HG03460 (cell line): ENCODE data around the gene LOXHD1.

Experiments
- ATAC-seq: cut with Tn5 transposase; IDR thresholded peaks from one replicate; pipeline ENCODE4 v1.9.1; 2021; ENCODE audit not compliant: unreplicated experiment

Gene LOXHD1

DNA sequence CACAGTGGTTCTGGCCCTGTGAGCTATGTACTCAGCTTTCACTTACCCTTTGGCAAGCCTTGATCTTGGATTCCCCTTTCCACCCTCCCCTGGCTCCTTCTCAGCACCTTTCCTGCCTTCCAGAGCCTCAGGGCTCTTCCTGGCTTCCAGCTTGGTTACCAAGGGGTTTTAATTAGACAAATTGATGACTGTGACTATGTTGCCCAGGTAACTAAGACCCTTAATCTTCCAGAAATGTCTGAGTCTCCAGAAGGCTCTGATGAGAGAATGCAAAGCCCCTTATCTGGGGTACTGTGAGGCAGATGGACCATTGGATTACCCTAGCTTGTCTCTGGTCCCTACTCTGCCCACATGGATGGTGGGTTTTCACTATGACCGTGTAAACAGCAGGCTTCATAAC, 174.2 kb downstream of the LOXHD1 start:
- no peak for ATAC-seq

DNA sequence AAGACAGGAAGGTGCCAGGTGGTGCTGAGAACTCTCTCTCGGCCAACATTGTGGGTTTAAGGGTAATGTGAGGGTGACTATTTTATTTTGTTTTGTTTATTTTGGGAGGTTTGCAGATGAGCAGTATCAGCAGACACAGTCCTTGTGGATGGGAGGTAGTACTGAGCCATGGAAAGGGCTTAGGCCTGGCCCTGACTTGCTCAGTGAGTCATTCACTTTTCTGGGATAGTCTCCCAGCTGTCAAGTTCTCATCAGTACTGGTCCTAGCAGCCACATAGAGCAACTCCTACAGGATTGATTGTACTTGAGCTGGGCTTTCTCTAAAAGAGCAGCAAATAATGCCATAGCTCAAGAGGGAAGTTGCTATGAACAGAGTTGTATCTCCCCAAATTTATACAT, 175.2 kb downstream of the LOXHD1 start:
- no peak for ATAC-seq

DNA sequence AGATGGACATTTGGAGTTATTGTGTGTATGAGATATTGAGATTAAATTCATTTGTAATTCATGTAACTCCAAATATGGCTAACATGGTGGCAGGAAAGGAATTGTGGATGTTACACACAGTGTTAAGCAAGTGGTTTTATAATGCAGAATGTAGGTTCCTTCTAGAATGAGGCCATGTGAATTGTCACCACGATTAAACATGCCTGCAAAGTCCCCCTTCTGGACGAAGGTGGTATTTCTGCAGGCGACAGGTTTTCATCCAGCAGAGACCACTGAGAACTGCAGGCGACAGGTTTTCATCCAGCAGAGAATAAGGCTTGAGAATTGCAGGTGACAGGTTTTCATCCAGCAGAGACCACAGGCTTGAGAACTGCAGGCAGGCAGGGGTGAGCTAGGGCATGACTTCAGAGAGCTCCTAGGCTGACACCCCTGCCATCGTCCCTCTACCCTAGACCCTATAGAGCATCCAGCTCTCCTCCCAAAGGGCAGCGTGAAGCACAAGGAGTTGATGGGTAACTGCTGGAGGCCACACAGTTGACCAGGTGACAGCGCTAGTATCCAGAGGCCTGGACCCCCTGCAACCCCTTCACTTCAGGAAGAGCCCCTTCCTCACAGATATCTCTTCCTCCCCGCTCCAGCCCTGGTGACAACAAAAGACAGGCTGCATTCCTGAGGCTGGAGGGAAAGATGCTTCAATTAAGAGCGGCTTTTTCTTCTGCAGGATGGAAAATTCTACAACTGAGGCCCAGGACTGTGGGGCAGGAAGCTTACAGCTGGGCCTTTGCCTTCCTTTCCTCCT, 175.8 kb downstream of the LOXHD1 start:
- ATAC-seq, result no peak

DNA sequence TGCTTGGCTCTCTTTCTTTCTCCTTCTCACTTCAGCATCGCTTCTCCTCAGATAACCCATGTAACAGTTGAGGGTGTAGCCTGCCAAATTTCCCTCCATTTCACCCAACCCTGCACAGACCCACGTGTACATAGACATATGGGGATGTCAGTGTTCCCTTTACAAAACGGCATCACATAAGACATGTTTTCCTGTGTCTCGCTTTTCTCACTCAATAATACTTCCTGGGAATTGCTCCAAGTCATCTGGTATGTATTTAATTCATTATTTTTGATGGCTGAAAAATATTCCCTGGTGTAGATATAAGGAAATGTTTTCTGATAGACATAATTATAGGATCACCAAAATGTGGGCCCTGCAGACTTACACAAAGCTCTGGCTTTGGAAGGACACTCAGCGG, 176.8 kb downstream of the LOXHD1 start:
- ATAC-seq, result no peak

DNA sequence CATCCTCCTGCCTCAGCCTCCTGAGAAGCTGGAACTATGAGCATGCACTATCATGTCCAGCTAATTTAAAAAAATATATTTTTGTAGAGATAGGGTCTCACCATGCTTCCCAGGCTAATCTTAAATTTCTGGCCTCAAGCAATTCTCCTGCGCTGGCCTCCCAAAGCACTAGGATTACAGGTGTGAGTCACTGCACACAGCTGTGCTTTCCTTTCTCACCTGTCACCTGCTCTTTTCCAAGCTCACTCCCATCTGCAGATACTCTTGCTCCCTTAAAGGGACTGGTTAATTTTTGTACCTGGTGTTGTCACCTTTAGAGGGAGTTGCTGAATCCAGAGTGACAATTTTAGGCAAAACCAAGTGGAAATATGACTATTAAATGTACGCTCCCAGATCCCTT, 178.2 kb downstream of the LOXHD1 start:
- ATAC-seq, result no peak

DNA sequence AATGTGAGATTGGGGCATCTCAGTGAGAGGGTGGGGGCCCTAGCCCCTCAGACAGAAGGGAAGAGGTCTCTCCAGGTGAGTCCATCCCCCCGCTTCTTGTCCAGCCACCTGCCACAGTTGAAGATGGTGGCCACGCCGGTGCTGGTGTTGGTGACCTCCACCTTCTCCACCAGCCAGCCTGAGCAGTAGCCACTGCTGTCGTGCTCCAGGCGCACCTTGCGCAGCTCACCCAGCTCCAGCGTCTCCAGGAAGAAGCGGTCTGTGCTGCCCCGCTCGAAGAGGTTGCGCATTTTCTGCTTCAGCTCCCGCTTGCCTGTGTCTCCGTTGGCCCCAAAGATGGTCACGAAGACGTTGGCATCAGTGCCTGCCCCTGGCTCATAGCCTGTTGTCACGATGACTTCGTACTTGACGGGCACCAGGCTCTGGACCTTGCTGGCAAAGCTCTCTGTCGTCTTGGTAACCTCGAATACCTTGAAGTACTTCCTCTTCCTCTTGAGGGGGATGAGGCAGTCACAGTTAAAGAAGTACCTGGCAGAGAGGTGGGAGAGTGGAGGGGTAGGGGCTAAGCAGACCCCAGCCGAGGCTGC, 179.5 kb downstream of the LOXHD1 start:
- ATAC-seq, result no peak

DNA sequence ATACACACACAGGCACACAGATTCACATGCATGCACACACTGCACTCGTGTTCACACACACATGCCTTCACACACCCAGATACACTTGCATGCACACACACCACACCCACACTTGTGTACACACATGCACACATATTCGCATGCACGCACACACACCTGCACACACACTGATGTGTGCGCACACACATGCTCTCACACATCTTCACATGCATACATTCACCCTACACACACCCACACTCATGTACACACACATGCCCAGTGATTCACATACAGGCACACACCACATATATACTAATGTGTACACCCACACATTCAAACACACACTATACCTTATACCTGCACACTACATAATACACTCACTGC, 181.6 kb downstream of the LOXHD1 start:
- ATAC-seq, result no peak

DNA sequence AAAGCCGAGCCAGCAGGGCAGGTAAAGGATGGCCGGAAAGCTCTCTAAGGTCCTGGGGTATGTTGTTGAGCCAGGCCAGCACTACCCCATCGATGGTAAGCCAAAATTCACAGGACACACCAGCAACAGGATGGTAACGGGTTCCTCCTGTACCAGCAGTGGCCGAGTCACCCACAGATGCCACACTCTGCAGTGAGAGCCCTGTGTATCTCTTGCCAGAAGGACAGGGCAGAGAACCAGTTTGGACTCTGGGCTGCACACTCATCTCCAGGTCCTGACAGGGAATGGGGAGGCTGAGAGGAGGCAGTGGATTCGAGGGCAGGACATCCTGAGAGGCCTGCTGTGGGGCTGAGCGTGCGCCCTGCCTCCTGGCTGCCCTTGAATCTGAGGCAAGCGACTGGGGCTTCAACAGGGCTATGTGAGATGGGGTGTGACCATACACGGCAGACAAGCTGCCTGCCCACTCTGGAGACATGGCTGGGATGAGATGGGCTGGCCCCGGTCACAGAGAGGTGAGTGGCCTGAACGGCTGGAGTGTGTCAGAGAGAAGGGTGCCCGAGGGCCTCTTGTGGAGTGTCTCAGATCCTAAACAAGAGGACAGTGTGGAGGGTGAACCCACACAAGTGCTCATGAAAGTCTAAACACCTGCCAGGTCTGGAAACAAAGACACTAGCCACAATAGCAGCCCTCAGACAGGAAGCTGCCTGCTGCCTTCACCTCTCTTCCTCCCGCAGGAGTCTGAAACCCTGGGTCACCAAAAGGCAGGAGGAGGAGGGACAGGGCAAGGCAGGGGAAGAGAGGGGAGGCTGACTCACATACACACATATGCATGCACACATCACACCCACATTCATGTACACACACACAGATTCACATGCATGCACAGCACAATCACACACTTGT, 182.3 kb downstream of the LOXHD1 start:
- ATAC-seq, result no peak

DNA sequence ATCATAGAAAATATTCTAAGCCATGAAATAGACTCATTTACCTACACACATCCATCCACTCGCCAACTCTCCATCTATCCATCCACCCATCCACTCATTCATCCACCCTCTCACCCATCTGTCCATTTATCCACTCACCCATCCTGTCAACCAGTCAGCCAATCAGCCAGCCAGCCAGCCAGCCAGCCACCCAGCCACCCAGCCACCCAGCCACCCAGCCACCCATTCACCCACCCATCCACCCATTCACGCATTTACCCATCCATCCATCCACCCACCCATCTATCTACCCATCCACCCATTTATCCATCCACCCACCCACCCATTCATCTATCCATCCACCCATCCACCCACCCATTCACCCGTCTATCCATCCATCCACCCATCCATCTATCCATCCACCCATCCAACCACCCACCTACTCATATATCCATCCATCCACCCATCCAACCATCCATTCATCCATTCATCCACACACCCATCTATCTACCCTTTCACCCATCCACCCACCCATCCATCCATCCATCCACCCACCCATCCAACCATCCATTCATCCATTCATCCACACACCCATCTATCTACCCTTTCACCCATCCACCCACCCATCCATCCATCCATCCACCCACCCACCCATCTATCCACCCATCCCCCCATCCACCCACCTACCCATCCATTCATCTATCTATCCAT, 185.1 kb downstream of the LOXHD1 start:
- no peak for ATAC-seq

DNA sequence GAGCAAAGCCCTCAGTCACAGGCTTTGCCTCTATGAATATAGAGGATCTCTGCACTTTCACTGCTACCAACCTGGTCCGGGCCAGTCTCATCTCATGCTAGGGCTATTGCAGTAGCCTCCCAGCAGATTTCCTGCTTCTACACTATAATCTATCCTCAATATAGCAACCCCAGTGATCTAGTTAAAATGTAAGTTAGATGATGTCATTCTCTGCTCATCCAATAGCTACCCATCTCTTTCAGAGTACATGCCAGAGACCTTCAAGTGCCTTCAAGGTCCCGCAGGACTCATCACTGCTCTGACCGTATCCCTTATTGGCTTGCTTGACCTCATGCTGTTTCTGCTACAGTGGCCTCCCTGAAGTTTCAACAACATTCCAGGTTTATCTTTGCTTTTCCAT, 186.3 kb downstream of the LOXHD1 start:
- no peak for ATAC-seq

DNA sequence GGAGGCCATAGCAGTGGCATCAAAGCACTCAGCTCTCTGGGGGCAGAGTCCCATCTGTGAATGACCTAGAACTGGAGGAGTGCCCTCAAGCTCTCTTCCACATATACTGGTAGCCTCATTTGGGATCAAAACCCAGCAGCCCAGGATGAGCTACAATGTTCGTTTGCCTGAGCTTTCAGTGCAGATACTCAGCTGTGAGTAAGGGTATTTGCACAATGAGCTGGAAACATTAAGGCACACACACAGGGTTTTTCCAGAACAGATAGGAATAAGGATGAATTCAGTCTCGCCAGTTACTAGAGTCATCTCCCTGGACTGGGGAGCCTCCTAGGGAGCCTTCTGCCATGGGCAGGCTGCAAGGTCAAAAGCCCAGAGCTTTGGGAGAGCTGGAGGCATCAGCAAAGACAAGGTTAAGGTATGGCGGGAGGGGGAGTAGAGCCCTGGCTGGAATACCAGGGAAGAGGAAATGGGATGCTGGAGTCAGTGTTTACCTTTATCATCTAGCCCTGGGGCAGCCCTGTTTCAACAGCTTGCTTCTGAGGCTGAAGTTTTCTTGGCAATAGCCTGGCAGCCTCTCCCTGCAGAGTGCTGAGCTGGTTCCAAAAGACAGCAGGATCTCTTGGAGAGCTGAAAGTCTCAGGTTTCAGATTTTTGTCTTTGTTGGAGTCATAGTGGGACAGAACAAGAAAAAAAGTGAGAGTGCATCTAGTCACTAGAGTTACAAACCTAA, 187.7 kb downstream of the LOXHD1 start:
- no peak for ATAC-seq

DNA sequence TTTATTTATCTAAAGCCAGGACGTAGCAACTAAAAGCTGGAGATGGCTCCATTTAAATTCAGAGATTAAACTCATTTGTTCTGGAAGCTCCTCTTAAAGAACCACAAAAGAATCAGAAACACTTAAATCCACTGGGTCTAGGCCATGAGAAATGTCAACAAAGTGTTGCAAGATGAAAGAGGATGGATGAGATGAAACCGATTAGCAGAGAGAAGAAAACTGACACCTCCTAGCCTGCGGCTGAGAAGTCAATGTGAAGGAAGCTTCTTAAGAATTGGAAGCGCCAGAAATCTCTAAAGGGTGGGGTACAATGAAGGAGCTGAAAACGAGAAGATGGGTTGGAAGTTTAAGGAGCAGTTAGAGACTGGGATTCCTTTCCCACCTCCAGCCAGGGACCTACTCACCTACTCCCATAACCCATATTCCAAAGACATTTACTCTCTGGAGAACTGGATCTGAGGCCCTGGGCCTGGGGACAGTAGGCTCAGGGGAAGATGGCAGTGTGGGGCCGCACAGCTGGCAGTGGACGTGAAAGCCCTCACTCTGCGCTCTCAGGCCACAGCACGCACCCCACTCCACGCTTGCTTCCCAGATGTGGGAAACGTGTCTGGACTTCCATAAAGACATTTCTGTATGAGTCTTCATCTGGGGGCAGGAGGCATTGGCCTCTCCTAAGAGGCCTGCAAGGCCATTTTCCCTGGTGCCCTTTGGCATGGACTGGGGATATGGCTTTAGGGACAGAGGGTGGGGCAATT, 188.4 kb downstream of the LOXHD1 start:
- no peak for ATAC-seq

DNA sequence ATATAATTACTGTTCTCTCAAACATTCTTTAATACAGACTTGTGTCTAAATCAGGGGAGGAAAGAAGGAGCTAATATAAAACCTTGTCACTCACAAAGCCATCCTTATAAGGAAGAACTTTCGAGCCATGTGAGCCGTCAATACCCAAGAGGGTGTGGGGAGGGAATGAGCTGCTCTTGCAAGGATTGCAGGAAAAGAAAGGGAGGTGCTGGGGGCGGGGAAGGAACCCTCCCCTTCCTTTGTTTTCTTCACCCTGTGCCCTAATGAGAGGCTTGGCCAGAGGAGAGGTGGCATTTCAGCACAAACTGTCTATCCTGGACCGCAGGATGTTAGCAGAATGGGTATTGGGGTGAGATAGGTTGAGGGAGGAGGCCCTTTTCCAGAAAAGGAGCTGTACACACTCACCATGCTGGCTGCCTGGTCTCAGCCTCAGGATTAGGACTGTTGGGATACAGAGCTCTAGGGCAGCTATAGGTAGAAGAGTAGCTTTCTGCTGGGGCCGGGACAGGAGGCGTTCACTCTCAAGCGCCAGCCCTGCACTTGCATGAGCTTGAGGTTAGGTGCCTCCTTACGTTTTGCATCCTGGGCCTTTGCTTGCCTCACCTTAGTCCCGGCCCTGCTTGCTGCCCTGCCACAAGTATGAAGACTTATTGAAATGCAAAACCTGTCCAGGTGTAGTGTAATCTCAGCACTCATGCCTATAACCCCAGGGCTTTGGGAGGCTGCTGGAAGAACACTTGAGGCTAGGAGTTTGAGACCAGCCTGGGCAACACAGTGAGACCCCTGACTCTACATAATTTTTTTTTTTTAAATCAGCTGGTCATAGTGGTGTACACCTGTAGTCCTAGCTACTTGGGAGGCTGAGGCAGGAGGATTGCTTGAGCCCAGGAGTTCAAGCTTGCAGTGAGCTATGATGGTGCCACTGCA, 190.5 kb downstream of the LOXHD1 start:
- no peak for ATAC-seq

DNA sequence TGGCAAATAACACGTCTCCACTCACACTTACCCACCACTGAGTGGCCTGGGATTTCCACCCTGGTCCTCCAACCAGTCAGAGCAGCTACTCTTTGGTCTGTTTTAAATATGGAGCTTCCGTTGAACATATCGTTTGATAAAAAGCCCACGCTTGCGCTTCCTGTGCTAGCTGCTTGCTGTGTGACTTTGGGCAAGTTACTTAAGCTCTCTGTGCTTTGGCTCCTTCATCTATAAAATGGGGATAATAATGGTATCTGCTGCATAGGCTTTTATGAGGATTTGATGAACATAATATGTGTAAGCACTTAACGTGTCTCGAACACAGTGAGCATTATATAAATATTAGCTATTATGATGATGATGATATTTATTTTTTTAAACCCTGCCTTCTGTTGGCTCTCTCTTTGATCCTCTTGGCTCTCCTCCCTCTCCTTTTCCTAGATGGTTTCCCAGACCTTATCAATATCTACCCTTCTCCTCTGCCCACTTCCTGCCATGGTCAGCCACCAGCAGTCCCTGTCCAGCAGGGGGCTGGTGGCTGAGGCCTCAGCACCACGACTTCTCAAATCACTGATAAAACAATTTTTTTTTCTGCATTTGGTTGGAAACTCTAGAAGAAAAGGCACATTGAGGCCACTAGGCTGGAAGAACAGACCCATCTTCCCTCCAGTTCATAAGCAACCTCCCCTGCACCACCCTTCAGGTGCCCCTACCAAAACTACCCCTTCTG, 191.9 kb downstream of the LOXHD1 start:
- ATAC-seq, result no peak

DNA sequence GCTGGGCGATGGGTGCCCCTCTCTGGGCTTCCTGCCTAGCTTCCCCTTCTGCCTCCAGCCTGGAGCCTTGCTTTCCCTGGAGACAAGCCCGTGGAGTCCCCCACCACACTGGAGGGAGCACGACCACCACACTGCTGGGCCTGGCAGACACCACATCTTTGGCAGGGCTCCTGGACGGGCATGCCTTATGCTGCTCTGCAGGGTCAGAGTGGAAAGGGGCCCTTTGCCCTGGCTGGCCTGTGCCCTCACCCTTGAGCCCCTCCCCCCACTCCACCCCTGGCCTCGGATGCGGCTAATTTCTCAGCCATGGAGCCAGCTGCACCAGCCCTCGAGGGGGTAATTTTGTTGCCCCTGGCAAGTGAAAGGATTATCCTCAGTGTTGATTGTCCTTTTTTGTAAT, 194.5 kb downstream of the LOXHD1 start:
- ATAC-seq, result no peak

DNA sequence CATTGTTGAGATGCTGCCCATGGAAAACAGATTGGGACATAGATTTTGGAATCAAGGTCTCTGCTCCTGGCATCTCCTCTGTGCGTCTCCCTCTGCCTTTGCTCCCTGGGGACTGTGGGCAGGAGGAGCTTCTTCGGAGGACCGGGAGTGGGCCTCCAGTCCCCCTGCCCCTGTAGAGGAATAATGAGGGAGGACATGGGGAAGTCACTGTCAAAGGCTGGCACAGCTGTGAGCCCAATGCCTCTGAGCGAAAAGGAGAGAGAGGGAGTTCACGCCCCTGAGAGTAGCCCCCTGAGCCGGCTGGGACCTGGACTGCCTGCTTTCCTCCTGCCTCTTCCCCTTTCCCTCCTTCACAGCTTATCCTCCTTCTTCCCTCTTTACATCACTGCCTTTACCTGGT, 195.0 kb downstream of the LOXHD1 start:
- ATAC-seq, result no peak

DNA sequence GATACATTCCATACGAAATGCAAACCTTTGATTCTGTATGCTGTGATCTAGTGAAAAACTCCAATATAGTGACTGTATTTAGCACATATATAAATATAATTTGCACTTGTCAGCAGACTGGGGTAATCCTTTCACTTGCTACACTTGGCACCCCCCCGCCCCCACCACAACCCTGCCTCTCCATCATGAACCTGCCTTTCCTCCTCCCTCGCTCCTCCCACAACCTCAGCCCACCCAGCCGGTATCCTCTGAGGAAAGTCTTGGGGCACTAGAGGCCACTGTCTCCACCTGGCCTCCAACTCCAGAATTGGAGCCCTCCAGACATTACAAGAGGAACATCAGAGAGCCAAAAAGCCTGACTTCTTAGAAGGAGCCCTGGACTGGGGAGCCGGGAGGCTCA, 196.3 kb downstream of the LOXHD1 start:
- no peak for ATAC-seq

DNA sequence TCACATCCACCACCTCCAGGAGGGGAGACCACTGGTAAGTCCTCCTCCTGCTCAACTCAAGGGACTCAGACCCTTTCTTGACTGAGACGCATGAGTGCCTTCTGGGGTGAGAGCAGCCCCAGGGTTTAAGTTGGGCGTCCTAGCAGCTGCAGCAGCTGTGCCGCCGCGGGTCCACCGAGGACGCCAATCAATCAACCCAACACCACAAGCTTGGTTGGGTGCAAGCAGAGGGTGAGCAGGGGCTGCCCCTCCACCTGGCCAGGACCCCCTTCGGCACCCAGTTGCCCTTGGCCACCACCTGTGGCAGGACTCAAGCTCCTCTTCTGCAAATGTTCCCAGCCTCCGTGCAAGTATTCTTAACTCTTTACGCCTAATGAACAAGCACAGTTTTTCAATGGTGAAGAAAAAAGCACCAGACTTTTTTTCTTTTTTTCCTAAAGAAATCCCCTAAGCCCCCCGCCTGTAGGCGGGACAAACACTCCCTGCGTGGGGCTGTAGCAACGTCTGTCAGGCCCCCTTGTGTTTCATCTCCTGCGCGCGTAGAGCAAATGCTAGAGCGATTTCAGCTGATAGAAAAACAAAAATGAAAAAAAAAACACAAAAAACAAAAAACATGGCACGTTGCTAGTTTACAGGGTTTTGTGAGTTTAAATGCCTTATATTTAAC, 197.1 kb downstream of the LOXHD1 start:
- ATAC-seq, result no peak
